Coronary artery (tissue), 2 donors: ENCODE data around the gene CYTH3.
A peak's percentile ranks its signal among the peaks of the same experiment; 100 is the strongest.

Experiments used
- DNase-seq: peaks from one replicate; pipeline ENCODE4 v3.0.0-alpha.2; 2017; ENCODE audit warnings: low spot score
- H3K27ac ChIP-seq, 2 donors: fragments of 200-600 bp; sonication (generic); one replicate each; pipeline ENCODE4 v1.5.1; 2016 to 2019
- H3K4me3 ChIP-seq: fragments of 200-600 bp; sonication (generic); 2 replicates; pipeline ENCODE4 v1.5.1; 2016; ENCODE audit warnings: mild to moderate bottlenecking, moderate library complexity
- CTCF ChIP-seq: fragments of 200-600 bp; sonication (generic); IDR thresholded peaks from one replicate; pipeline ENCODE4 v1.5.1; 2019; ENCODE audit warnings: antibody characterized with exemption

Gene CYTH3

GRCh38 chr7:6279937-6280336 is 7.5 kb upstream of the CYTH3 start:
- no peak for DNase-seq
- Histone ChIP-seq H3K4me3 (no peak overlapping the region), H3K27ac (no peak overlapping the region)
- no peak for TF ChIP-seq CTCF

GRCh38 chr7:6279341-6279740 is 6.9 kb upstream of the CYTH3 start:
- no peak for DNase-seq
- H3K4me3 ChIP-seq, result no peak overlapping the region
- H3K27ac ChIP-seq, result no peak overlapping the region
- TF ChIP-seq CTCF, result no peak

GRCh38 chr7:6278749-6279310 is 6.4 kb upstream of the CYTH3 start:
- no peak overlapping the region for H3K27ac ChIP-seq
- no peak for TF ChIP-seq CTCF
- no peak overlapping the region for H3K4me3 ChIP-seq

GRCh38 chr7:6277476-6277875 is 5.1 kb upstream of the CYTH3 start:
- Histone ChIP-seq H3K4me3 (no peak overlapping the region), H3K27ac (no peak overlapping the region)
- no peak for TF ChIP-seq CTCF
- DNase-seq, result no peak

More at GRCh38 chr7:6278749-6279310, 6.4 kb upstream of the CYTH3 start:
- peak; percentile 24 for DNase-seq

GRCh38 chr7:6276911-6277408 is 4.5 kb upstream of the CYTH3 start:
- no peak for DNase-seq
- Histone ChIP-seq H3K4me3 (no peak overlapping the region), H3K27ac (no peak overlapping the region)
- TF ChIP-seq CTCF, result no peak

- no peak for TF ChIP-seq CTCF
- H3K27ac ChIP-seq, result no peak overlapping the region
- H3K4me3 ChIP-seq, result no peak overlapping the region
- no peak for DNase-seq
Observed at GRCh38 chr7:6274743-6275142, 2.3 kb upstream of the CYTH3 start.

- H3K27ac ChIP-seq, result no peak overlapping the region
- H3K4me3 ChIP-seq, result no peak overlapping the region
- no peak for DNase-seq
- no peak for TF ChIP-seq CTCF
Observed at GRCh38 chr7:6273917-6274630, 1.6 kb upstream of the CYTH3 start.
